CD4-positive, alpha-beta T cell treated with Interleukin-6 for 4 hours (primary cell): ENCODE results near the gene CYTH1.

Experiments used
- DNase-seq: peaks from one replicate; pipeline ENCODE4 v3.0.0-alpha.2; 2020; ENCODE audit warnings: mixed read lengths

The CYTH1 gene

DNA sequence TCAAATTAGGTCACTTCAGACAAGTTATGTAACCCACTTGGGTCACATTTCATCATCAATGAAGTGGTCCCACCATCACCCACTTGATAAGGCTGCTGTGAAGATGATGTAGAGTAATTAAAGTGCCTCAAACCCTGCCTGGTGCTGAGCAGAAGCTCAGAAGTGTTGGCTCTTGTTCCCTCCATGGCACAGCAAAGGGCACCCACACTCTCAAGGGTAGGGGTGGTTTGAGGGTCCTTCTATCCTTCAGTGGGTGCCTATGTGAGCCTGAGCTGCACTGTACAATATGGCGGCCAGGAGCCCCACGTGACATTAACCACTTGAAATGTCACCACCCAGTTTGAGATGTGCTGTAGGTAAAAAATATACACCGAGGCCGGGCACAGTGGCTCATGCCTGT is 71.5 kb downstream of the CYTH1 start:
- DNase-seq, result no peak

DNA sequence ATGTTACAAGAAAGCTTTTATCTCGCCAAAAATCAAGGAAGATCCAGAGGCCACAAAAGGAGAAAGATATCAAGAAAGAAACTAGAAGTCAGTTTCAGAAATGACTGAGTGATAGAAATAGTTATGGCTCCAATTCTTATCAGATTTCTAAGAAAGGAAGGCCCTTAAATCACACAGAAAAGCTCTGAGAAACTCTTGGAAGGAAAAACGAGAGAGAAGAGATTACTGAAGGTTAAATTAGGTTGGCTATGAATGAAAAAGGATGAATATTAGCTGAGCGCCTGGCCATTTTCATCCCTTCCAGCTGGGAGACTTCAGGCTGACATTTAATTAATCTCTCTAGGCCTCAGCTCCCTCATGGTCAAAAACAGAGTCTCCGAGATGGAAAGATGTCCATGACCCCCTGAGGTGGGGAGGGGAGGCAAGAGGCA is 72.3 kb downstream of the CYTH1 start:
- no peak for DNase-seq

DNA sequence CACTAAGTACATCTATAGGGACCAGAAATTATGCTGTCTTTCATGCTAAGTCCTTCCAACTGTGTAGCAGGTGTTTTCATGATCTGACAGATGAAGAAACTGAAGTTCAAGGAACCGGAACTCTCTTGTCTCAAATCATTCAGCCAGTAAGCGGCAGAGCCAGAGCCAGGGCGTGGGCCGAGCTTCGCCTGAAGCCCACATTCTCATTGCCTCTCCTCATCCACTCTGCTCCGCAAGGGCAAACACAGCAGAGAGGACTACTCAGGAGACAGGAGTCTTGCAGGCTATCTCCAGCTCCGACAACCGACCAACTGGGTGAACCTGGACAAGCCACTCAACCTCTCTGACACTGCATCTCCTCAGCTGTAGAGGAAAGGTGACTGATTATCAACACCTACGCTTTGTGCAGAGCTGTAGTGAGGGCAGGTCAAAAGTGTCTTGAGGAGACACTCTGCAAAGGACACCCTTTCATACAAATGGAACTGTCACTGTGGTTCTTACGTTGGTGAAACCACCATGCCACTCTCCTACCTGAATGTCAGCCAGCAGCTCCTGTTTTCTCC is 72.9 kb downstream of the CYTH1 start:
- DNase-seq, result peak; percentile 43

DNA sequence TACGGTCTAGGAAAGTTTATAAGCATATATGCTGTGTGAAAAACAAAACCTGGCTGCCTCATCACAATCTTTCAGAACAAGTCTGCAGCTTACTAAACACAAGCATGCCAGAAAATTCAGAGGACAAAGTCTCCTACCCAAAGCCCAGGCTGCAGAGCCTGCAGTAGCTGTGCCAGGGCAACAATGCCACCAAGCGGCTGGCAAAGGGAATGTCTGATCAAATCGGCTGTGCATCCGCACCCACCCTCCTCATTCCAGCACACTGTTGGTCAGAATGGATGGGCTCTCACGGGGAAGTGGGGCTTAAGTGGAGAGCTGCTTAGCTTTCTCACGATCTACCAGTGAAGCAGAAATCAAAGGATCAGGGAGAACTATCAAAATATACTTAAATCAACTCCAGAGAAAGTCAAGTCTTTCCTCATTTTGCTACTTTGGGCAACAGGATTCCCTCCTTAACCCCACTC is 73.5 kb downstream of the CYTH1 start:
- DNase-seq, result peak; percentile 70

DNA sequence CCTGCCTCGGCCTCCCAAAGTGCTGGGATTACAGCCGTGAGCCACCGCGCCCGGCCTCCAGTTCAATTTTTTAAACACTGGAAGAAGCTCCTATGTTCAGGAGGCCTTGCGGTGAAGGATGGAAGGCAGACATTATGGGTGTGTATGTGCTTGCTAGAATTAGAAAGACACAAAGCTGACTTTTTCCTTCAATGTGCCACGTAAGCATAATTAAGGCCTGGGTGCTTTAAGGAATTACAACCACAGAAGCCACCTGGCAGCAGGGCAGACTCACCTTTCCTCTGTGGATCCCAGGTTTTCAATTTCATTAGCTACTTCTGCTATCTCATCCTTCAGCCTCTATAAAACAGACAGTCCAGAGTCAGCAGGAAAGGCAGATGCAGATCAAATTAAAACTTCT is 74.2 kb downstream of the CYTH1 start:
- no peak for DNase-seq

DNA sequence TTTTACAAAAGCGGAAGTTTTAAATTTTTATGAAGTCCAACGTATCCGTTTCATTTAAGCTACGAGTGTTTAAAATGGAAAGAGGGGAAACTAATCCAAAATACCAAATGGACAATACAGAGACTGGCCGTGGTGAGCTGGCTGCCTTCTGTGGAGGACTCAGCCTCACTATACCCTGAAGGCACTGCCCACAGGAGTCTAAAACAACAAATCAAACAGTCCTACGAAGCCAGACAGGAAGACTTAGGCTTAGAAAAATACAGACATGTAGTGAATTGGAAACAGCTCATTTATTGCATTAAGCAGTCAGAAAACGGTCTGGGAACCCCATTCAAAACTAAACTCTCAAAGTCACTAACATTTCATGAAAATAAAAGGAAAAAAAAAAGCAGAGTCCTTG is 75.1 kb downstream of the CYTH1 start:
- no peak for DNase-seq

DNA sequence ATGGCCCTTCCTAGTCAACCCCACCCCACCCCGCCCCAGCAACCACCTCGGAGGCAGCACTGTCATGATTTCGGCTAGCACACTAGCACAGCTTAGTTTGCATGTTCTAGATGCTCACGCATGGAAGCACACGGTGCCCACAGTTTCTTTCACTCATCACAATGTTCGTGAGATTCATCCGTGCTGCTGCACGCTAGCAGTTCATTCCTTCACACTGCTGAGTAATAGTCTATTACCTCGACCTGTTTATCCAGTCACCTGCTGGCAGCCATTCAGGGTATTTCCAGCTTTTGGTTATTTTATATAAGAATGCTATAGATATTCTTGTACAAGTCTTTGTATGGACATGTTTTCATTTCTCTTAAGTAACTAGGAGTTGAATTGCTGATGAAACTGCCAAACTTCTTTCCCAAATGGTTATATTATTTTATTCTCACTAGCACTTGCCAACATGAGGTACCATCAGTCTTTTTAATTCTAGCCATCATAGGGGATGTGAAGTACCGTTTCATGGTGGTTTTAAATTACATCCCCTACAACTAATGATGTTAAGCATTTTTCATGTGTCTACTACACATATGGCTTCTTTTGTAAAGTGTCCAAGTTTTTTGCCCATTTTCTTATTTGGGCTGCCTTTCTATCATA is 75.7 kb downstream of the CYTH1 start:
- no peak for DNase-seq

DNA sequence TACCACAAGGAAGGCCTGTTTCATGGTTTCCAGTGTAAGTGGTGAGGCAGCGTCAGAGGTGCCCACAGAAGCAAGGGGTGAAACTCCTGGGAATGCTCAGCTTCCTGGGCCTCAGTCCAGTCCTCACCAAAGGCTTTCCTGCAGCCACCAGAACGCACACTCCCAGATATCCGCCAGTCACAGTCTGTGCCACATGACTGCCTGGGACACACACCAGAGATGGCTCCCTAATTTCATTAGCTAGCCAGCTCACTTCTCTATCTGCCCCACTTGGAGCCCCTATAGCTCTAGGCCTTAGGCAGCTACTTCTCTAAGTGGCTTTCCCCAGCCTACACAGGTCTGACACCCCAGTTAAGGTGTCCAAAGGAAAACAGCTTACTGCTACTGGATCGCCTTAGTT is 77.0 kb downstream of the CYTH1 start:
- no peak for DNase-seq

DNA sequence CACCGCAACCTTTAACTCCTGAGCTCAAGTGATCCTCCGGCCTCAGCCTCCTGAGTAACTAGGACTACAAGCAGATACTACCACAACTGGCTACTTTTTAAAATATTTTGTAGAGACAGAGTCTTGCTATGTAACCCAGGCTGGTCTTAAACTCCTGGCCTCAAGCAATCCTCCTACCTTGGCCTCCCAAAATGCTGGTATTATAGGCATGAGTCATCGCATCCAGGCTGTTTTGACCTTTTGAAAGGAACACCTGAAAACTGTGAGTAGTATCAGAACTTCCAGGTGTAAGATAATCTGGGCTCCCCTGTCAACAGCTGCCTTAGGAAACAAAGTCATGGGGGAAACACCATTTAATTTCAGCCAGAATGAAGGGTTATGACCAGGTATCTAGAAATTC is 77.5 kb downstream of the CYTH1 start:
- DNase-seq, result no peak

DNA sequence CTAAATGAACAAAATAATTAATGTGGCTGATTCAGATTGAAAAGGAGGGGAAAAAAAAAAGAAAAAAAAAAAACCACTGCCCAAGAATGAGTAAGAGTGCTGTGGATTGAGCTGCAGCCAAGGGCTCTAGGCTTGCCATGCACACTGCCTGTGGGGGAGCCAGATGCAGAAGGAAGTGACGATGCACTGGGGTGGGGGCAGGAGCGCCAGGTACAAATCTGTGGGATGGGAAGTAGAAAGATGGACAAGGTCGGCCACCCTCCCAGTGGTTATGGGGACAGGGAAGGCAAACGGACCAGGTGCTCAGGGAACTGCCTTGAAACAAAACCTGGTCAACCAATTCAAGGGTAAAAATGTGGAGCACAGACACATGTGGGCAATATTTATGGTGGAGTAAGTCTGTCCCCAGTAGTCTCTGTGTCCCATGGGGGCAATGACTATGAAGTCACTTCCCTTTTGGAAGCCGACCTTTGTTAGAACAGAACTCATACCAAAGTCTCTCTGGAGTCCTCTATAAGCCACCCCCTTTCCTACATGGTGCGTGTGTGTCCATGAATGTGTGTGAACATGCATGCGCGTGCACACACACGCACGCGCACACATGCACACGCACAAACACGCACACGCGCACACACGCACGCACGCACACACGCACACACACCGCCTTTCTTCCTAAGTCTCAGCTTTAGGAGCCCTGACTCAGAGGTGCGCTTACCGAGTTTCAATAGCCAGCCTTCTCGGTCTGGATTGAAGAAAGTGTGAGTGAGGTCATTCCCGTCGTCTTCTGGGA is 84.3 kb downstream of the CYTH1 start:
- DNase-seq, result no peak

DNA sequence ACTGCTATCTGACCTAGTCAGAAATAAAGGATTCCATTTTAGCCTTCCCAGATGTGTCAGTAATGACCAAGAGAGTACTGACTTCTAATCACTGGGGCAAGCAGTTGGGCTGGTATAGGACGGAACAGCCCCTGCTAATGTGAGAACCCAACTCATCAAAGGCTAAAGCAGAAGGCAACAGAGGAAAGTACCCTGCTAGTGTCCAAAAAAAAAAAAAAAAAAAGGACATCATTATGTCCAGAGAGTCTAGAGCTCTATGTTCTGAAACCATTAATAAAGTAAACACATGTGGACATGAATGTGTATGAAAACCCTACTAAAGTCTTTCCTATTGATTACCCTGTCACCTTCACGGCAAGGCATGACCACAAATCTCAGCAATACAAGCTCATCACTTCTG is 85.0 kb downstream of the CYTH1 start:
- no peak for DNase-seq

DNA sequence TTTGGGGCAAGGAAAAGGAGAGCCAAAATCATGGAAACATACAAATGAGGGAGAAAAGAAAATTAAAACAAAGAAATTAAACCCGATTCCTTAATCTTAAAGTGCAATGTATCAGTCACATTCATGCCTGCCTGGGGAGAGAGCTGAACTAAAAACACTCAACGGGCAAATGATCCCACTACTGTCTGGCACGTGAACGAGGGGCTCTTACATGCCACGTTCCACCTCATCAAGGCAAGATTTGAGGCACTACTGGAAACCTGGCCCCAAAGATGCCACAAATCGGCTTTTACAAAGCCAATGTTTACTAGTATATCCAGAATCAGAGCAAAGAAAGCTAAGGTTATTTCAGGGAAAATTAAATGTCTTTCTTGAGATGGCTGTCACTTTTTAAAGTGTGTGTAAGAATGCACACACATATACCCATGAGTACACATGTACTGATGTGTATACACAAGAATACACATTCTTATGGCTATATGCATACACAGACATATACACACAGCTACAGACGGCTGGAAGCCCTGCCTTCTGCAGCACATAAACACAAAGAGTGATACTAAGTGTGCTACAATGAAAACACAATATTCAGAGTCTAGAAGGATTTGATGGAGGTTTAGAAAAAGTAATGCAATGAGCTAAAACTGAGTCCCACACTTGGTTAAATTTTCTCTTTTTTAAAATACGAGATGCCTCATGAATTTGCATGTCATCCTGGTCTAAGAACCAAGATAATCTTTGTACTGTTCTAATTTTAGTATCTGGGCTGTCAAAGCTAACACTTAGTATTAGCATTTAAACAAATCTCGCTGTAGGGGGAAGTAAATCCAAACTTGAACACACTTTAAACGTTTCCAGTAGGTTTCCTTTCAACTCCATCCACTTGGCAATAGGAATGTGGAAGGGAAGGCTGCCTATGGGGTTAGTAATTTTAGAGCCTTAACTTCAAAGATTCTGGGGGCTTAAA is 85.8 kb downstream of the CYTH1 start:
- no peak for DNase-seq

DNA sequence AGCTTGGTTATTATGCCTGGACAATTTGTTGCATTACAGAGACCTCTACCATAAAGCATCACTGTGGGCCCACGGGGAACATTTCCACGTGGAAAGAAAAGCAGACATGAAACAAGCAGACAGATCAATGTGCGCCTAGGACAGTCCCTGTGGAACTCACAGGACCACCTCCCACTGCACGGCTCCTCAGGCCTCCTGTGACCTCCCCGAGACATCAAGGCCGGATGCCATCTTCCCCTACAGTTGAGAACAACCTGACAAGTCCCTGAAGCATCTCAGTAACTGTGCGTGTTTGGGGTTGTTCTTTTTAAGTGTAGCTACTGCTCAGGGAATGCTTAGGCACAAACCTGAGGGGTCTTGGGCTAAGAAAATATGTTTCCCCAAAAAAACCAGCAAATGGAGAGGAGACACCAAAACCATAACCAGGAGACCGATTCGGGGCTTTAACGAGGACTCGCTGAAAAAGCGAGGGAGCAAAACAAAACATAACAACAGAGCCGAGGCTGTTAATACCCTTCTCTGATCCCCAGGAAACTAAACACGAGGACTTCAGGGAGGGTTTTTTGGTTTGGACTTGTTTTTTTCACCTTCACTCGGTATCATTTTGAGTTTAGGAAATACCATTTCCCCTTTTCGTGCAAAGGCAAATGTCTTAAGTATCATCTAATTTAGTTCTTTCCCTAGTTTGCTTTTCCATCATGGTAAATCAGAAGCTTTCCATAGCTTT is 87.1 kb downstream of the CYTH1 start:
- no peak for DNase-seq

DNA sequence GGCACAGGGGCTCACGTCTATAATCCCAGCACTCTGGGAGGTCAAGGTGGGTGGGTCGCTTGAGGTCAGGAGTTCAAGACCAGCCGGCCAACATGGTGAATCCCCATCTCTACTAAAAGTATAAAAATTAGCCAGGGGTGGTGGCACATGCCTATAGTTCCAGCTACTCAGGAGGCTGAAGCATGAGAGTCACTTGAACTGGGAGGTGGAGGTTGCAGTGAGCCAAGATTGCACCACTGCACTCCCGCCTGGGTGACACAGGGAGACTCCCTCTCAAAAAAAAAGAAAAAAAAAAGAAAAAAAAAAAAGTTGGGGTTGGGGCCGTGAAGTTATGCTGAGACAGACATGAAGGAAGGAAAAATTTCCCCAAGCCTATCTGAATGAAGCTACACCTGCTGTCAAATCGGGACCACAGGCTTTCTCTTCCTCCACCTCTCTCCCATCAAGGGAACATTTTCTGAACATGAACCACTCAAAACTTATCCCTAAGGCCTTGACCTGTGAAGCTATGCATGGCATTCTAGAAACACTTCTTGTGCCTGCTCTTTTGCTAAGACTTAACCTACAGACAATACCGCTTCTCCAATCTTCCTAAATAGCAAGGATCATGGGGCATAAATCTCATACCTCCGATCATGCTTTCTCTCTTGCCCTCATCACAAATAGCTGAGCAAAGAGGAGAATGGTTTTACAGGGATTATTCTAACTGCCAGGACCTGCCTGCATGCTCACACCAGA is 88.6 kb downstream of the CYTH1 start:
- no peak for DNase-seq

DNA sequence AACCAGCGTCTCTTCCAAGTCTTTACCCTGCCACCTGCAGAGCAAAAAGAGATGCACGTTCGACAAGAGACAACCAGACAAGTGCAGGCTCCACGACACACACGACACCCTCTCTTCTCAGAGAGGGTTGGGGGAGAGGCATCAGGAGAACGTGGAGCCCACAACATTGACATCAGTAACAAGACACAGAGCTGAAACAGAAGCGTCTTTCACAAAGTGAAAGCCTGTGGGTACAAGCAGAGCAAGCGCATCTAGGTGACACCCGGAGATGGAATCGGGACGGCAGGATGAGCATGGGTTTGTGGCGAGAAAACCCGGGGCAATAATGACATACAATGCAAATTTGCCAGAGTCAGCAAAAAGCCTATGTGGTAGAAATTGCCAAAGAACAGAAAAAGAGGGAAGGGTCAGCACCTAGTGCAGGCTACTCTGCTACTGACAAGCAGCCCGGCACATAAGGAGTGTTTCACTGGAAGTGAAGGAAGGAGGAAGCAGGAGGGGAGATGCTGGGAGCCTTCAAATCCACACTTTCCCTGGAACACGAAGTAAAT is 89.5 kb downstream of the CYTH1 start:
- no peak for DNase-seq

DNA sequence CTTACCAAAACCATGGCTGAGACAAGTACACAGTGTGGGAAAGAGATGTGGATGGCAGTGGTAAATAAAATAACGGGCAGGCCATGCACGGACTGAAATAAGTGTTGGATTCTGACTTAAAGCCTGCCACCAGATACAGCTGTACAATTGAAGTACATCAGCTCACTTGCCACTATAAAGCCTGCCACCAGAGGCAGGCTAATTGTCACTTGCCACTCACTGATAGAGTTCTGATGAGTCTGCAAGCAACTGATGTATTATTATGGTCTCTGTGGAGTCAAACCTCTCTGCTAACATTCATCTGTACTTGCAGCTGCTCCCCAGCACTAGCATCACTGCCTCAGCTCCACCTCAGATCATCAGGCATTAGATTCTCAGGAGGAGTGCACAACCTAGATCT is 93.0 kb downstream of the CYTH1 start:
- no peak for DNase-seq

DNA sequence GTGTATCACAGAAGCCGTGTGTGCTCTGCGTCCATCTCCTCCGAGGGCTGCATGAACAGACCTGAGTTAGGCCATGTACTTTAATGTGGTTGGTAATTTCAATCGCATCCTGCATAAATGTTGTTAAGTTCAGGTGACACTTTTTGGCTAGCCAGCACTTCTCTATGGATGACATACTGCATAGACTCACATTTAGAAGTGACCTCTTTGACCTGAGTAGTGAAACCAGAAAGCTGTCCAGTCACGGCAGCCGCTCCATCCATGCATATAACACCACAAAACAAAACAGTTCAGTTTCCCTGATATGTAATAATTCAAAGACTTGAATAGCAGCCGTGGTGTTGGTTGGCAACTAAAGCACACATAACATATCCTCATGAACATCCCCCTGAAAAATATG is 94.1 kb downstream of the CYTH1 start:
- no peak for DNase-seq

DNA sequence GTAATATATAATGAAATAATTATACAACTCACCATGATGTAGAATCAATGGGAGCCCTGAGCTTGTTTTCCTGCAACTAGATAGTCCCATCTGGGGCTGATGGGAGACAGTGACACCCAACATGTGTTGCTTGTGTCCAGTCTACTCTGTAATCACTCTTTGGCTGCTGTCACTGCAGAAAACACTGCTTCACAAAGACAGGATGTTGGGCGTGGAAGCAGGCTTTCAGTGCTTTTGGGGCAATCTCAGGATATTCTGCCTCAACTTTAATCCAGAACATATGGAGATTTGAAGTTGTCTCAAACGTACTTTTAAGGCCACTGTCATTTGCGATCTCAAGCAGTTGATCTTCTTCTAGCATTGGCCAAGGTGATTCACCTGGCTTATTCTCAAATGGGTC is 94.9 kb downstream of the CYTH1 start:
- DNase-seq, result no peak

DNA sequence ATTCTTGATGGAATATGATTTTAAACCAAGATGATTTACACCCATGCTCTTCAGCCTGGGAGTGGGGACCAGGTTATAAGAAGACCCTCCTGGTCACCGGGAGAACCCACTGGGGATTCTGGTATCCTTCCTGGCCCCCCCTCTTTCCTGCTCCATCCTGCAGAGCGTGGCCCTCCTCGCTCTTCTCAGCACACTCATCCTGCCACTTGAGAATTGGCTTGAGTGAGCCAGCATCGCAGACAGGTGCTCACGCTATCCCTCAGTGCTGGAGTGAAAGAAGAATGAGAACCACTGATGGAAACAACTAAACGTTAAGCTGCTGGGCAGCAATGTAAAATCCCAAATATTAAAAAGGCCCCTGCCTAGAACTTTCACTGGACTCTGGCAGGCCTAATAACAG is 98.0 kb downstream of the CYTH1 start:
- DNase-seq, result no peak

DNA sequence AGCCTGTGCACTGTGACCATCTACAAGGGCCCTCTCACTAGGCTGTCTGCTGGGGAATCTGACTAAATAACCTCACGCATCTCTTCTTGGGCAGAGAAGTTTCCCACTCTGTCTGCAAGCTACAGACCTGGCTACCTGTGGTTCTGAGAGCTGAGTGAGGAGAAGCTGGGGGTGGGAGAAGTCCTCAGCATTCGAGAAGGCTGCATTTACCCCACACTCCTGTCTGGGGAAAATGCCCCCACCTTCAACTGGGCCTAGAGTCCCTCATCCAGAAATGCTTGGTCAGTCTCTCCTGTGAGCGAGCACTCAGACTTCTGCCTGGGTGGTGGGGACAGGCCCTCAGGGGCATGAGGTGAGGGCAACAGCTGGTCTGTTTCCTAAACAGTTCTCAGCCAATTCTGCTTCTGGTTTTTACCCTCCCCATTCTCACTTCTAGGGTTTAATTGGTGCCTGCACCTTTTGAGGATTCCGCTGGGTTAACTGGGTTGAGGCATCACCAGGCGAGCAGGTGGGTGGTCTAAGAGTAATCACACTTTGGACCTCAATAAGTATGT is 98.6 kb downstream of the CYTH1 start:
- DNase-seq, result no peak

DNA sequence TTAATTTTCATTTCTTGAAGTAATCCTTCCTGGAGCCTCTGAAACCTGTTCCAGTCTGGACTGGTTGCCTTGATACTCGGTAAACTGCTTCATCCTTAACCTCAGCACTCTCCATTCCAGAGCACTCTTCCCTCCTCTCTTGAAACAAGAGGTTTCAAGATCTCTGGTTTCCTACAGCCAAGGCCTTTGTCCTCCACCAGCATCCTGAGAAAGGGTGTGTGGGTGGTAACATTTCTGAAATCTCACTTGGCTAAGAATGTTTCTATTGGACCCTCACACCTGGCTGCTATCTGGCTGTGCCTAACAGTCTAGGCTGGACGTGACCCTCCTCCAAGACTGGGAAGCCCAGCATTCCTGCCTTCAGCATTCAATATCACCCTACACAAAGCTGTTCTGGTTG is 99.7 kb downstream of the CYTH1 start:
- DNase-seq, result no peak
